Activated CD4-positive, alpha-beta T cell treated with anti-CD3 and anti-CD28 coated beads for 36 hours (primary cell): Measurements from ENCODE around the gene TMEM121B. TPM values are rescaled to one million over a fixed set of nuclear protein-coding genes. Genes with fewer than 3 reads are reported as not detected.

Experiments used
- ATAC-seq: fragments of 200-7000 bp; cut with Tn5 transposase; one replicate; pipeline ENCODE4 v1.10.0; 2021; ENCODE audit warnings: mild to moderate bottlenecking, moderate library complexity
- CTCF ChIA-PET: fragments of 350-600 bp; sonication (Branson Sonifier 250); formaldehyde crosslinking; loops from one replicate; lab custom pipeline; 2021; ENCODE audit warnings: antibody characterized with exemption; lab: Charles Lee
- POLR2A ChIA-PET: fragments of 350-600 bp; sonication (Branson Sonifier 250); formaldehyde crosslinking; loops from one replicate; lab custom pipeline; 2021; ENCODE audit warnings: antibody characterized with exemption, inconsistent platforms; lab: Charles Lee
- DNase-seq: peaks from one replicate; pipeline ENCODE4 v3.0.0-alpha.2; 2020
- H3K27ac Mint-ChIP-seq: one replicate; pipeline ENCODE4 v1.8.0; 2021; ENCODE audit warnings: mixed read lengths
- H3K27me3 Mint-ChIP-seq: one replicate; pipeline ENCODE4 v1.8.0; 2021; ENCODE audit warnings: mixed read lengths
- H3K36me3 Mint-ChIP-seq: one replicate; pipeline ENCODE4 v1.8.0; 2021; ENCODE audit warnings: low read depth, mixed read lengths
- H3K4me1 Mint-ChIP-seq: one replicate; pipeline ENCODE4 v1.8.0; 2021; ENCODE audit warnings: mixed read lengths
- H3K4me3 Mint-ChIP-seq: one replicate; pipeline ENCODE4 v1.8.0; 2021; ENCODE audit warnings: mild to moderate bottlenecking, moderate library complexity, mixed read lengths
- H3K9me3 Mint-ChIP-seq: one replicate; pipeline ENCODE4 v1.8.0; 2021; ENCODE audit warnings: low read depth, mixed read lengths
- intact Hi-C, 2 experiments: fragments of 100-400 bp; cut with DNase I in 1 of 2; cut with micrococcal nuclease in 1 of 2; formaldehyde crosslinking; loops; one replicate each; pipeline versions ENCODE4 v1.14.2 to v1.15.1; 2022 to 2024; cut with DNase I, micrococcal nuclease
- total RNA-seq, 2 experiments: library from RNA; stranded (reverse); gene quantifications; one replicate each; pipeline ENCODE4 v1.2.3, GENCODE V29; 2021

The TMEM121B gene
- total RNA-seq, 2 experiments from 2014 or later: 0.14 to 0.19 TPM

- DNase-seq: peak; percentile 30
- peak overlapping the region; percentile 61 for H3K27ac Mint-ChIP-seq
- peaks cover 62% of the 10 kb centered on the region for H3K4me1 Mint-ChIP-seq
Measured at GRCh38 chr22:17086788-17087497, 34.2 kb downstream of the TMEM121B start.

DNA sequence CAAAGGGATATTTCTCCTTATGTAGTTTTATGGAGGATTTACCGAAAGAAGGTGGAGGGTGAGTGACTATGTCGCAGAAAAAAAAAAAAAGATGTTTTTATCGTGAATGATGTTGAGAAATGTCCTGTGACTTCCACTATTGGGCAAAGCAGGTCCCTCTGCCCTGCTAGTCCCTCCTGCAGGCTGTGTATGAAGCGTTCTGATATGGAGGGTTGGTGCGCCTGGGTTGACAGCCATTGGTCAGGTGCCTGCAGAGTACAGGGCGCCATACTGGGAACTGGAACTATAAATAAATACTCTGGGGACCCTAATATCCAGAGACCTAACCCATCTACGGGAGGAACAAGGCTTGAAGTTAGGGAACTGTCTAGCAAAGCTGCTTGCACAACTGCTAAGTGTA lies 34.9 kb downstream of the TMEM121B start:
- Mint-ChIP-seq H3K27ac (peak overlapping the region; percentile 85), H3K4me3 (peak overlapping the region; percentile 80), H3K36me3 (peaks cover 8% of the 10 kb centered on the region), H3K4me1 (peaks cover 57% of the 10 kb centered on the region), H3K9me3 (no peaks in the 10 kb centered on the region), H3K27me3 (no peaks in the 10 kb centered on the region)
- intact Hi-C loops: loop anchor here in 1 of 2 experiments (5.0 to 10.0 kb wide), 2 partner anchors 539 to 686 kb away; partner anchors contain the start of genes ATP6V1E1 and BID
- DNase-seq (peak; percentile 47), ATAC-seq (no peak)
- ChIA-PET CTCF (interaction anchor here (1.2 to 2.7 kb wide), 2 partner anchors 86 to 164 kb away, joined by 3 to 15 read pairs; no protein-coding TSS in a partner anchor), POLR2A (no interaction called here)

More at GRCh38 chr22:17086788-17087497, 34.2 kb downstream of the TMEM121B start:
- ChIA-PET CTCF (interaction anchor here (0.7 to 2.7 kb wide), 5 partner anchors 10 to 165 kb away, joined by 3 to 15 read pairs (median 3); partner anchors contain the start of gene ADA2), POLR2A (no interaction called here)
- Mint-ChIP-seq H3K4me3 (peak overlapping the region; percentile 80), H3K9me3 (no peaks in the 10 kb centered on the region), H3K36me3 (peaks cover 8% of the 10 kb centered on the region), H3K27me3 (no peaks in the 10 kb centered on the region)
- intact Hi-C loops: loop anchor here (1.0 to 10.0 kb wide), 5 partner anchors 11 to 685 kb away; partner anchors contain the start of genes ATP6V1E1 (in 1 of the 2) and BID (in 1 of the 2)
- no peak for ATAC-seq

DNA sequence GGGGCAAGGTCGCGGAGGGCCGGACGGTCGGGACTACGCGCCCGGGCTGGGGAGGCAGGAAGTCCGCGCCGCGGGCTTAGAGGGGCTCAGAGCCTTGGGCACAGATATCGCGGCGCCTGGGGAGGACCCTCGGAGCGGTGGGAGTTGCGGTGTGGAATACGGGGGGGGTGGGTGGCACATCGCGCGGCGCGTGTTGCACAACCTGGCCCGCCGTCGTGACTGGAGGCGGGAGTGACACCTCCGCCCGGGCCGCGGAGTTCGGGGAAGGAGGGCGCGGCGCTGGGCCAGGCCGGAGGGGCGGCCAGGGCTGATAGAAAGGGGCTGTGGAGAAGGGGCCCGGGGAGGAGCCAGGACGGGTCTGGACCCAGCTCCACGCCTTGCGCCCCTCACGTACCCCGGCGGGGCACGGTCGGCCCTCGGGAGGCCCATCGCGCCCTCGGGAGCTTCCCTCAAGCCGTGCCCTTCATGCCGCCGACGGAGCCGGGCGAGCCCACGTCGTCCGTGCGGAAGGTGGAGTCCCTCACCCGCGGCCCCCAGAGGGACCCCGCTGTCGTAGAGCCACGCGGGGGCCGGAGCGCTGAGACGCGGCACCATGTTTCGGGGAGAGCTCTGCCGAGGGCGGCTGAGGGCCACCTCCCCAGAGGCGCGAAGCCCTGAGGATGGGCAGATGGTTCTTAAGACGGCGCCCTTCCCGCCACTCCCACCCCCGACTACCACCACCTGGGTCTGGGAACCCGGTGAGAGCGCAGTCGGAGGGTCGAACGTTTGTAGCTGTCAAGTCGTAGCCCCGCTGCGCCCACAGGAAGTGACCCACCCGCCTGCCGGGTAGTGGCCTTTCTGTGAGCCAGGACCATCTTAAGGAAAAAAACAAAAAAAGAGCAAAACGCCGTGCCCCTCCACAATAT lies 35.6 kb downstream of the TMEM121B start:
- intact Hi-C loops: loop anchor here (2.0 to 10.0 kb wide), 8 partner anchors 85 to 991 kb away; partner anchors contain the start of genes BID (in 2 of the 2), ADA2 (in 1 of the 2), ATP6V1E1 (in 1 of the 2) and BCL2L13 (in 1 of the 2)
- H3K27ac Mint-ChIP-seq: no peak overlapping the region
- H3K4me1 Mint-ChIP-seq: peaks cover 50% of the 10 kb centered on the region
- H3K4me3 Mint-ChIP-seq: peak overlapping the region; percentile 80
- CTCF ChIA-PET: interaction anchor here (0.6 to 2.7 kb wide), 3 partner anchors 12 to 86 kb away, joined by 3 to 15 read pairs (median 3); no protein-coding TSS in a partner anchor
- H3K36me3 Mint-ChIP-seq: peaks cover 6% of the 10 kb centered on the region
- H3K27me3 Mint-ChIP-seq: no peaks in the 10 kb centered on the region
- POLR2A ChIA-PET: no interaction called here
- peak; percentile 53 for DNase-seq
- ATAC-seq: peak; percentile 5
- no peaks in the 10 kb centered on the region for H3K9me3 Mint-ChIP-seq

DNA sequence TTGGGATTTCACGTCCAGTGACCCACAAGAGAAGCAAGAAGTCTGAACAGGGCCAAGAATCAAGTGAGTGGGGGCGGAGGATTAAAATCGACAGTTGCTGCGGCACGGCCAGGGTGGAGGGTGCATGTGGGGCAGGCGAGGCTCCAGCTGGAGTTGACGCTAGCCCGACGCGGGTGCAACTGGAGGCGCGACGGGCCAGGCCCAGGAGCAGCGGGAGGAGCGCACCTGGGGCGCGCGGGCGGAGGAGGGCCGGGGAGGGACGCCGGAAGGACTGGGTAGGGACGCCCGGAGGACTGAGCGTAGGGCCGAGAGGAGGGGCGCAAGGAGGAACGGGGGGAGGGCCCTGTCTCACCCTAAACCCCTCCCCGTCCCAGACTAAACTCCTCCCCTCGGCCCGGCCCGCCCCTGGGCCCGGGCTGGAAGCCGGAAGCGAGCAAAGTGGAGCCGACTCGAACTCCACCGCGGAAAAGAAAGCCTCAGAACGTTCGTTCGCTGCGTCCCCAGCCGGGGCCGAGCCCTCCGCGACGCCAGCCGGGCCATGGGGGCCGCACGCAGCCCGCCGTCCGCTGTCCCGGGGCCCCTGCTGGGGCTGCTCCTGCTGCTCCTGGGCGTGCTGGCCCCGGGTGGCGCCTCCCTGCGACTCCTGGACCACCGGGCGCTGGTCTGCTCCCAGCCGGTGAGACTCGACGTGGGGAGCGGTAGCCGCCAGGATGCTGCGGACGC lies 36.4 kb downstream of the TMEM121B start, which contains the start of gene IL17RA:
Gene IL17RA, plus strand, starts transcription at position 447 of the 723 bp plus-strand sequence. Its CDS starts 92 bp downstream, at position 539.
- Mint-ChIP-seq H3K4me3 (peak within 1 kb of the TSS; percentile 80), H3K4me1 (peaks cover 46% of the 10 kb centered on the region), H3K27me3 (no peaks in the 10 kb centered on the region), H3K9me3 (no peaks in the 10 kb centered on the region), H3K27ac (peak within 1 kb of the TSS; percentile 79), H3K36me3 (peaks cover 6% of the 10 kb centered on the region)
- ATAC-seq (peak; percentile 96), DNase-seq (peak; percentile 96)
- ChIA-PET CTCF (interaction anchor here (1.2 to 2.4 kb wide), 3 partner anchors 10 to 87 kb away, joined by 3 to 14 read pairs (median 9); no protein-coding TSS in a partner anchor), POLR2A (no interaction called here)
- intact Hi-C loops: loop anchor here (1.0 to 10.0 kb wide), 11 partner anchors 9 to 992 kb away; partner anchors contain the start of genes ATP6V1E1 (in 2 of the 2), BID (in 2 of the 2), HDHD5 (in 2 of the 2) and ADA2 (in 1 of the 2)

DNA sequence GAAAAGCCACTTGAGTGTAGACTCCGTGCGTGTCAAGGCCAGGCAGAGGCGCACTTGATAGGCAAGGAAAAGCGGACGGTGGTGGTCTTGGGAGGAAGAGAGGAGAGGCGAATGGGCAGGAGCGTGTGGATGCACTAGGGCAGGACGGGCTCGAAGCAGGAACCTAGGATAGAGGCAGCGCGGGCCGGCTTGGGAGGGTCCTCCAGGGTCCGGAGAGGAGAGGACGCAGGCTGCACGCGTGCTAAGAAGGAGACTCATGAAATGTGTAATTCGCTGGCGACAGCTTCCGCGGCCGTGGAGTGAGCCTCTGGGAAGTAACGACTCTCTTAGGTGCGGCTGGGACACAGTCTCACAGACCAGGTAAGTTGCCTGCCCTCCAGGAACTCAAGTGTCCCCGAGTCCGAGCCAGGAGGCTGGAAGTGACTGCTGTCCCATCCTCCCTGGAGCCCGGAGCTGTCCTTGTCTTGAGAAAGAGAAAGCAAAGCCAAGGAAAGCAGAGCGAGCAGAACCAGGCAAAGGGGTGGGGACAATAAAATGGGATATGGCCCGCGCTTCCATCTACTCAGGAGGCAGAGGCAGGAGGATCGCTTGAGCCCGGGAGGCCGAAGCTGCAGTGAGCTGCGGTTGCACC lies 37.2 kb downstream of the TMEM121B start:
- H3K4me3 Mint-ChIP-seq: peak overlapping the region; percentile 80
- peak overlapping the region; percentile 79 for H3K27ac Mint-ChIP-seq
- no peak for DNase-seq
- no peak for ATAC-seq
- H3K4me1 Mint-ChIP-seq: peaks cover 40% of the 10 kb centered on the region
- no peaks in the 10 kb centered on the region for H3K9me3 Mint-ChIP-seq
- ChIA-PET CTCF (interaction anchor here (0.6 to 2.4 kb wide), 5 partner anchors 9 to 696 kb away, joined by 3 to 14 read pairs (median 3); no protein-coding TSS in a partner anchor), POLR2A (no interaction called here)
- H3K36me3 Mint-ChIP-seq: peaks cover 6% of the 10 kb centered on the region
- no peaks in the 10 kb centered on the region for H3K27me3 Mint-ChIP-seq
- intact Hi-C loops: loop anchor here (1.0 to 10.0 kb wide), 10 partner anchors 9 to 993 kb away; partner anchors contain the start of genes ATP6V1E1 (in 2 of the 2), HDHD5 (in 2 of the 2), ADA2 (in 1 of the 2) and BCL2L13 (in 1 of the 2)

DNA sequence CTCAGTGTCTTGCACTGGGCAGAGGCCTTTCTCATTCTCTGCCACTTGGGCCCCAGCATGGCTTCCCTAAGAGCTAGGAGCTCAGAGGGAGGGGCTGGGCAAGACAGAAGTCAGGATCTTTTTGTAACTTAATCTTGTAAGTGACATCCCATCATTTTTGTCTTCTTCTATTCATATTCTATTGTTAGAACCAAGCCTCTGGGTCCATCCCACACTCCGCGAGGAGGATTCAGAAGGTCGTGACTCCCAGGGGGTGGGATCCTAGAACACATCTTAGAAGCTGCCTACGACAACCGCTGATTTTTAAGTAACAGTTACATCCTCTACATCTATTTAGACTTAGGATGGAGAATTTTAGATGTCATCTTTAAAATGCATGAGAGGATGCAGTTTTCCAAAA lies 37.9 kb downstream of the TMEM121B start:
- peak overlapping the region; percentile 49 for H3K4me3 Mint-ChIP-seq
- H3K4me1 Mint-ChIP-seq: peaks cover 35% of the 10 kb centered on the region
- peaks cover 6% of the 10 kb centered on the region for H3K36me3 Mint-ChIP-seq
- ATAC-seq (no peak), DNase-seq (no peak)
- H3K27me3 Mint-ChIP-seq: no peaks in the 10 kb centered on the region
- H3K9me3 Mint-ChIP-seq: no peaks in the 10 kb centered on the region
- ChIA-PET CTCF (interaction anchor here (0.6 to 2.4 kb wide), 5 partner anchors 8 to 697 kb away, joined by 3 to 14 read pairs (median 3); no protein-coding TSS in a partner anchor), POLR2A (no interaction called here)
- intact Hi-C loops: loop anchor here in 1 of 2 experiments (10.0 kb wide), 1 partner anchor 542 kb away; the partner anchor contains the start of gene ATP6V1E1
- H3K27ac Mint-ChIP-seq: no peak overlapping the region

DNA sequence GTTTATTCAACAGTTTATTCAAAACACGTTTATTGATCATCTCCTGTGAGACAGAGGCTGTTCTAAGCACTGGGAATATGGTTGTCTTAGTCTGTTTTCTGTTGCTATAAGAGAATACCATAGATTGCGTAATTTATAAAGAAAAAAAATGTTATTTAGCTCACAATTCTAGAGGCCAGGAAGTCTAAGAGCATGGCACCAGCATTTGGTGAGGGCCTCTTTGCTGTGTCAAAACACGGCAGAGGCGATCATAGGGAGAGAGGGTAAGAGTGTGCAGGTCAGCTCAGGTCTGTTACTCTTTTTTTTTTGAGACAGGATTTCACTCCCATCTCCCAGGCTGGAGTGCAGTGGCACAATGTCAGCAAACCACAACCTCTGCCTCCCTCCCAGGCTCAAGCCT lies 41.6 kb downstream of the TMEM121B start:
- DNase-seq (no peak), ATAC-seq (no peak)
- ChIA-PET CTCF (interaction anchor here (0.7 to 1.5 kb wide), 3 partner anchors 83 to 93 kb away, joined by 3 to 5 read pairs (median 4); no protein-coding TSS in a partner anchor), POLR2A (no interaction called here)
- H3K4me1 Mint-ChIP-seq: peaks cover 32% of the 10 kb centered on the region
- intact Hi-C loops: loop anchor here in 1 of 2 experiments (5.0 kb wide), 1 partner anchor 203 kb away; no protein-coding TSS in a partner anchor
- no peaks in the 10 kb centered on the region for H3K36me3 Mint-ChIP-seq
- H3K27me3 Mint-ChIP-seq: no peaks in the 10 kb centered on the region
- H3K27ac Mint-ChIP-seq: no peak overlapping the region
- no peak overlapping the region for H3K4me3 Mint-ChIP-seq
- no peaks in the 10 kb centered on the region for H3K9me3 Mint-ChIP-seq

DNA sequence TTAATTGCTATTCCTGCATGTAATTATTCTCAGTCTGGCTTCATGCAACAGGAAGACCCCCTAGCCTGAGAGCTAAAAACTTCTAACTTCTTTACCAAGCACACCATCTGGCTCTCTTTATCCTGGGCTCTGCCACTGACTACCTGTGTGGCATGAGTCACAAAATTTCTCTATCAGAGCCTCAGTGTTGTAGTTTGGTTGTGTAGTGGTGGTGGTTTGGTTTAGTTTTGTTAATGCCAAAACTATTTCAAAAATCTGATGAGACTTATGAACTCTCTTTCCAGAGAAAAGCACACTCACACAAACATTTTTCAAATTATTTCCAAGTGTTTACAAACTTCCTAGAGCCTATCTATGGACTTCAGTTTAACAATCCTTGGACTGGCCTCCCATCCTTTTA lies 43.9 kb downstream of the TMEM121B start:
- Mint-ChIP-seq H3K27ac (no peak overlapping the region), H3K4me1 (peaks cover 24% of the 10 kb centered on the region), H3K9me3 (no peaks in the 10 kb centered on the region), H3K27me3 (no peaks in the 10 kb centered on the region), H3K36me3 (no peaks in the 10 kb centered on the region), H3K4me3 (no peak overlapping the region)
- ChIA-PET POLR2A (interaction anchor here (0.6 to 0.7 kb wide), 2 partner anchors 12 to 154 kb away, joined by 3 read pairs; no protein-coding TSS in a partner anchor), CTCF (interaction anchor here (0.6 to 5.4 kb wide), 5 partner anchors 11 to 620 kb away, joined by 3 to 48 read pairs (median 4); no protein-coding TSS in a partner anchor)
- intact Hi-C loops: loop anchor here in 1 of 2 experiments (5.0 kb wide), 1 partner anchor 205 kb away; no protein-coding TSS in a partner anchor
- DNase-seq (no peak), ATAC-seq (no peak)

- H3K9me3 Mint-ChIP-seq: no peaks in the 10 kb centered on the region
- peaks cover 24% of the 10 kb centered on the region for H3K4me1 Mint-ChIP-seq
- ChIA-PET POLR2A (interaction anchor here (0.6 to 1.0 kb wide), 2 partner anchors 27 to 116 kb away, joined by 4 to 6 read pairs; no protein-coding TSS in a partner anchor), CTCF (interaction anchor here (0.8 to 5.4 kb wide), 15 partner anchors 9 to 434 kb away, joined by 3 to 48 read pairs (median 4); partner anchors contain the start of genes HDHD5 and IL17RA)
- no peaks in the 10 kb centered on the region for H3K27me3 Mint-ChIP-seq
- DNase-seq (no peak), ATAC-seq (no peak)
- no peak overlapping the region for H3K4me3 Mint-ChIP-seq
- intact Hi-C loops: loop anchor here (1.0 to 5.0 kb wide), 7 partner anchors 10 to 1002 kb away; partner anchors contain the start of genes IL17RA (in 2 of the 2), ADA2 (in 1 of the 2), HDHD5 (in 1 of the 2) and PEX26 (in 1 of the 2)
- no peak overlapping the region for H3K27ac Mint-ChIP-seq
- H3K36me3 Mint-ChIP-seq: no peaks in the 10 kb centered on the region
Measured at GRCh38 chr22:17074648-17075002, 46.5 kb downstream of the TMEM121B start.
